Suprapubic skin (tissue), 4 donors: ENCODE results near the gene TIGD2.

Experiments used
- CTCF ChIP-seq, 2 donors: fragments of 200-600 bp in 1 of 2; fragments of 450-650 bp in 1 of 2; sonication (generic) in 1 of 2; IDR thresholded peaks; one replicate each; pipeline ENCODE4 v1.5.1; 2016 to 2019; ENCODE audit warnings: antibody characterized with exemption in 2 of 2, mild to moderate bottlenecking in 1 of 2, moderate library complexity in 1 of 2
- POLR2A ChIP-seq, 2 donors: fragments of 450-650 bp; IDR thresholded peaks; one replicate each; pipeline ENCODE4 v1.6.1; 2017; ENCODE audit warnings: antibody characterized with exemption in 2 of 2, mild to moderate bottlenecking in 2 of 2, moderate library complexity in 2 of 2
- POLR2AphosphoS5 ChIP-seq, 3 donors: sonication (generic); formaldehyde crosslinking; IDR thresholded peaks; one replicate each; pipeline ENCODE4 v1.6.1; 2017; ENCODE audit warnings: antibody characterized with exemption in 3 of 3

- TF ChIP-seq CTCF (IDR thresholded peaks at IDR 0.05) (no peak), POLR2AphosphoS5 (IDR thresholded peaks at IDR 0.05) (no peak), POLR2A (IDR thresholded peaks at IDR 0.05) (no peak)
These were observed 11.9 kb upstream of the TIGD2 start for GRCh38 chr4:89099471-89099870.
